GM19452 (cell line): ENCODE data around the gene MYO1D.

ENCODE experiments used
- ATAC-seq: cut with Tn5 transposase; IDR thresholded peaks from one replicate; pipeline ENCODE4 v1.9.1; 2021; ENCODE audit not compliant: unreplicated experiment

Gene MYO1D

GRCh38 chr17:32786169-32786568 lies 90.8 kb downstream of the MYO1D start:
- no peak for ATAC-seq

- no peak for ATAC-seq
Measured at GRCh38 chr17:32784113-32784512, 92.8 kb downstream of the MYO1D start.

GRCh38 chr17:32783602-32784001 lies 93.3 kb downstream of the MYO1D start:
- ATAC-seq: no peak

- ATAC-seq: no peak
Measured at GRCh38 chr17:32780721-32781120, 96.2 kb downstream of the MYO1D start.

GRCh38 chr17:32777922-32778321 lies 99.0 kb downstream of the MYO1D start:
- no peak for ATAC-seq

GRCh38 chr17:32777436-32777835 lies 99.5 kb downstream of the MYO1D start:
- ATAC-seq: no peak

- ATAC-seq: no peak
Measured at GRCh38 chr17:32774695-32775084, 102.2 kb downstream of the MYO1D start.

- ATAC-seq: no peak
Measured at GRCh38 chr17:32773856-32774694, 102.8 kb downstream of the MYO1D start.

- ATAC-seq: no peak
Measured at GRCh38 chr17:32772453-32773025, 104.4 kb downstream of the MYO1D start.

- ATAC-seq: no peak
Measured at GRCh38 chr17:32771396-32771795, 105.5 kb downstream of the MYO1D start.

GRCh38 chr17:32769846-32770245 lies 107.1 kb downstream of the MYO1D start:
- ATAC-seq: no peak

GRCh38 chr17:32763855-32764439 lies 113.0 kb downstream of the MYO1D start:
- ATAC-seq: no peak

- no peak for ATAC-seq
Measured at GRCh38 chr17:32759476-32759875, 117.4 kb downstream of the MYO1D start.

- no peak for ATAC-seq
Measured at GRCh38 chr17:32757963-32758362, 119.0 kb downstream of the MYO1D start.

- no peak for ATAC-seq
Measured at GRCh38 chr17:32756696-32757095, 120.2 kb downstream of the MYO1D start.

GRCh38 chr17:32755045-32755805 lies 121.7 kb downstream of the MYO1D start:
- ATAC-seq: no peak

- no peak for ATAC-seq
Measured at GRCh38 chr17:32752934-32753333, 124.0 kb downstream of the MYO1D start.

- no peak for ATAC-seq
Measured at GRCh38 chr17:32747856-32748255, 129.1 kb downstream of the MYO1D start.

GRCh38 chr17:32746698-32747097 lies 130.2 kb downstream of the MYO1D start:
- no peak for ATAC-seq

- ATAC-seq: no peak
Measured at GRCh38 chr17:32746280-32746679, 130.6 kb downstream of the MYO1D start.

GRCh38 chr17:32742681-32743538 lies 134.0 kb downstream of the MYO1D start:
- ATAC-seq: no peak
